Measurements from ENCODE around the gene ZMYM2. TPM values are rescaled to one million over a fixed set of nuclear protein-coding genes. Genes with fewer than 3 reads are reported as not detected.

Gene ZMYM2
- total RNA-seq, 4 donors from 2014 or later = 54.7 to 175 (median 98.3) TPM

DNA sequence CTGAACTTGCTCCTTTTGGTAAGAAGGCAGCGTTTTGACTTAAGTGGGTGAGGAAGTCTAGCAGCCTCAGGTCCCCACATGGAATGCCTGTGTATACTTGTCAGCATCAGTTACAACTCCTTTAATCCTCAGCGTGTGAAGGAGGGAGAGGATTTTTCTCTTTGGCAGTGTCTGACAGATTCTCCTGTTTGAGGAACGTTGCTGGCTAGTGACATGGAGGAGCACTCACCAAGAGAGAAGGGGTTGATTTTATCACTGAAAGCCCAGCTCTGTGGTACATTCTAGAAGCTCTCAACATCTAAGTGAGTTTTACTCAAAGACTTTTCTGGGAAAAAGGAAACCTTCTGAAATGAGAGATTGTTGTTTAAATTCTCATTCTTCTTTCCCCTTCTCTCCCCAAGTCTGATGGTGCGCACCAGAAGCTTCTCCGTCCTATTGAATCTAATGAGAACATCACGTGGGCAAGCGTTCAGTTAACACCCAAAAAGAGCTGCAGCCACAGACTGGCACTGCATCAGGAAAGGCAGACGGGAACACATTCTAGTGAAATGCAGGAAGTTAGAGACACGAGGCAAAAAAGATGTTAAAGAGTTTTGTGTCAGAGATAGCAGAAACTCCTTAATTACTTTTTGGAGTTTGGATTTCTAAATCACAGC, 144.1 kb downstream of the ZMYM2 start:
- Histone ChIP-seq H3K27me3 (peaks cover 0 to 5% of the 10 kb centered on the region in 2 donors), H3K4me1 (no peaks in the 10 kb centered on the region), H3K27ac (no peak overlapping the region), H3K9me3 (no peaks in the 10 kb centered on the region), H3K36me3 (no peaks in the 10 kb centered on the region), H3K4me3 (no peak overlapping the region)
- TF ChIP-seq CTCF (IDR thresholded peaks at IDR 0.05) = no peak
- no peak for TF ChIP-seq POLR2A (IDR thresholded peaks at IDR 0.05)
- DNase-seq = no peak
- intact Hi-C loops (cut with DNase I; ENCODE audit: low total_unique reads) = no loop called here

- DNase-seq = no peak
- Histone ChIP-seq H3K9me3 (no peaks in the 10 kb centered on the region), H3K4me3 (no peak overlapping the region), H3K27me3 (peaks cover 0 to 5% of the 10 kb centered on the region in 2 donors), H3K27ac (no peak overlapping the region), H3K4me1 (no peaks in the 10 kb centered on the region), H3K36me3 (no peaks in the 10 kb centered on the region)
- intact Hi-C loops (cut with DNase I; ENCODE audit: low total_unique reads) = no loop called here
- TF ChIP-seq CTCF (IDR thresholded peaks at IDR 0.05) (no peak), POLR2A (IDR thresholded peaks at IDR 0.05) (no peak)
Observed at GRCh38 chr13:20105161-20105689, 146.7 kb downstream of the ZMYM2 start.

DNA sequence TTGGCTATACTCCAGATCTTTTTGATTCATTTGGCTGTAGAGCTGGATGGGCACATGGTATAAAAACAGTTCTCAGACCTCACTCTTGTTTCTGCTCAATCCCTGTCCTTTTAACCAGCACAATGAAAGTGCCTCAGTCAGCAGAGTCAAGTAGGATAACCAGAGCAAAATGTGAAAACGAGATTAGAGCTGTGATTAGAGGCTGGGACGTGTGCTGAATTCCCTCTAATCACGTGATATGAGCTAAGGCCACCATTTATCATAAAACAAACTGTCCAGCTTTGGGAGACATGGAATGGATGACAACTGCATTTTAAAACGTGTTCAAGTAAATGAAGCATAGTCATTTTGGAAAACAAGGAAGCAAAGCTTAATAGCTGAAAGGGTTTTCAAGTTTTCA, 148.2 kb downstream of the ZMYM2 start:
- Histone ChIP-seq H3K4me3 (no peak overlapping the region), H3K4me1 (no peaks in the 10 kb centered on the region), H3K9me3 (no peaks in the 10 kb centered on the region), H3K27ac (no peak overlapping the region), H3K27me3 (peaks cover 0 to 5% of the 10 kb centered on the region in 2 donors), H3K36me3 (no peaks in the 10 kb centered on the region)
- intact Hi-C loops (cut with DNase I; ENCODE audit: low total_unique reads) = no loop called here
- TF ChIP-seq CTCF (IDR thresholded peaks at IDR 0.05) = no peak
- no peak for TF ChIP-seq POLR2A (IDR thresholded peaks at IDR 0.05)
- DNase-seq = no peak

DNA sequence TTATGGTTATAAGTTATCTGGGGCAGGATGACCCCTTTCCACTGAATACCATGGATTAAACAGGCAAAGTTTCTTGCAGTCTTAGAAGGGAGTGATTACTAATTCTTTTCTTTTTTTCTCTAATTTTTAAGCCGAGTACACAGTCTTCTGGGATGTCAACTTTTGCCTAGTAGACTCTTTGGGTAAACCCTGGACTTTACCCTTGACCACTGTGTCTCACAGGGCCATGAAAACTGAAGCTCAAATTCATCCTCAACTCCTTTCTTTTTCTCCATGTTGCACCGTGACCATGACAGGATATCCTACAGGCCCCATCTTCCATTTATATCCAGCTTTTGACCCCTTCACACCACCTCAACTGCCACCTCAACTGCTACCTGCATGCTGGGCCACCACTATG, 150.5 kb downstream of the ZMYM2 start:
- no peak for TF ChIP-seq CTCF (IDR thresholded peaks at IDR 0.05)
- no peak for TF ChIP-seq POLR2A (IDR thresholded peaks at IDR 0.05)
- Histone ChIP-seq H3K36me3 (no peaks in the 10 kb centered on the region), H3K4me1 (no peaks in the 10 kb centered on the region), H3K27ac (no peak overlapping the region), H3K27me3 (no peaks in the 10 kb centered on the region), H3K4me3 (no peak overlapping the region), H3K9me3 (no peaks in the 10 kb centered on the region)
- no peak for DNase-seq
- intact Hi-C loops (cut with DNase I; ENCODE audit: low total_unique reads) = no loop called here

- no peak overlapping the region for H3K27ac ChIP-seq
- no peaks in the 10 kb centered on the region for H3K27me3 ChIP-seq
- no peaks in the 10 kb centered on the region for H3K4me1 ChIP-seq
- H3K9me3 ChIP-seq = no peaks in the 10 kb centered on the region
- TF ChIP-seq CTCF (IDR thresholded peaks at IDR 0.05) = no peak
- TF ChIP-seq POLR2A (IDR thresholded peaks at IDR 0.05) = no peak
- H3K4me3 ChIP-seq = no peak overlapping the region
- DNase-seq = no peak
- no peaks in the 10 kb centered on the region for H3K36me3 ChIP-seq
- intact Hi-C loops (cut with DNase I; ENCODE audit: low total_unique reads) = no loop called here
Observed at GRCh38 chr13:20114066-20114610, 155.6 kb downstream of the ZMYM2 start.

All from uterus (tissue), 4 donors.